NOMO-1 treated with DMSO at 0.1 percent for 48 hours (cell line): ENCODE data around the gene CFAP97D1.

ENCODE experiments used
- DNase-seq: peaks from one replicate; lab custom pipeline; 2025; ENCODE audit not compliant: unreplicated experiment; lab: John Stamatoyannopoulos, UW

The CFAP97D1 gene

GRCh38 chr17:43780135-43780534, at the start of gene CFAP97D1:
TSS of gene CFAP97D1 (plus strand) at chr17:43780435. CDS start at chr17:43780463, 28 bp downstream.
- DNase-seq = no peak

- no peak for DNase-seq
These were observed 47.3 kb upstream of the CFAP97D1 start for GRCh38 chr17:43732958-43733357.

- no peak for DNase-seq
These were observed 46.3 kb upstream of the CFAP97D1 start for GRCh38 chr17:43733956-43734355.

- no peak for DNase-seq
These were observed 45.9 kb upstream of the CFAP97D1 start for GRCh38 chr17:43734376-43734775.

- DNase-seq = no peak
These were observed 43.8 kb upstream of the CFAP97D1 start for GRCh38 chr17:43736389-43736788.

GRCh38 chr17:43737722-43738121, 42.5 kb upstream of the CFAP97D1 start:
- no peak for DNase-seq

GRCh38 chr17:43740541-43740940, 39.7 kb upstream of the CFAP97D1 start:
- no peak for DNase-seq

- no peak for DNase-seq
These were observed 38.6 kb upstream of the CFAP97D1 start for GRCh38 chr17:43741636-43742035.

- no peak for DNase-seq
These were observed 34.7 kb upstream of the CFAP97D1 start for GRCh38 chr17:43745541-43745940.

- DNase-seq = no peak
These were observed 30.1 kb upstream of the CFAP97D1 start for GRCh38 chr17:43750153-43750552.

GRCh38 chr17:43753493-43754129, 26.6 kb upstream of the CFAP97D1 start:
- DNase-seq = peak; percentile 60

GRCh38 chr17:43754947-43755346, 25.3 kb upstream of the CFAP97D1 start:
- no peak for DNase-seq

- DNase-seq = peak; percentile 1
These were observed 24.8 kb upstream of the CFAP97D1 start for GRCh38 chr17:43755389-43755875.

GRCh38 chr17:43756201-43756600, 24.0 kb upstream of the CFAP97D1 start:
- no peak for DNase-seq

- DNase-seq = no peak
These were observed 23.0 kb upstream of the CFAP97D1 start for GRCh38 chr17:43757171-43757660.

GRCh38 chr17:43758086-43758485, 22.1 kb upstream of the CFAP97D1 start:
- no peak for DNase-seq

- no peak for DNase-seq
These were observed 21.6 kb upstream of the CFAP97D1 start, which contains the start of gene SOST for GRCh38 chr17:43758497-43759174. TSS of gene SOST (minus strand) at chr17:43758791. CDS start at chr17:43758741, 50 bp downstream.

- DNase-seq = no peak
These were observed 20.4 kb upstream of the CFAP97D1 start for GRCh38 chr17:43759836-43760235.

- peak; percentile 78 for DNase-seq
These were observed 19.9 kb upstream of the CFAP97D1 start for GRCh38 chr17:43760254-43760852.

GRCh38 chr17:43766413-43767052, 13.7 kb upstream of the CFAP97D1 start:
- DNase-seq = no peak

- peak; percentile 13 for DNase-seq
These were observed 13.1 kb upstream of the CFAP97D1 start for GRCh38 chr17:43767053-43767712.
